IPS DF 4.7 (cell line): ENCODE results near the gene IFT27.
"Not testable (repeated sequence)": the region's sequence is repeated elsewhere in the genome, so short reads cannot be mapped to it uniquely, and the experiment has no call there.

Experiments
- DNase-seq: peaks from one replicate; pipeline ENCODE4 v3.0.0-alpha.2; 2013; ENCODE audit warnings: low spot score; ENCODE audit errors: extremely low read depth

Gene IFT27

GRCh38 chr22:36765131-36765942 lies 10.6 kb downstream of the IFT27 start:
- DNase-seq: no peak

GRCh38 chr22:36764641-36765040 lies 11.3 kb downstream of the IFT27 start:
- no peak for DNase-seq

GRCh38 chr22:36764060-36764459 lies 11.9 kb downstream of the IFT27 start:
- DNase-seq: no peak

GRCh38 chr22:36763576-36763975 lies 12.3 kb downstream of the IFT27 start:
- DNase-seq: no peak

- no peak for DNase-seq
Observed at GRCh38 chr22:36762687-36763260, 13.1 kb downstream of the IFT27 start.

- no peak for DNase-seq
Observed at GRCh38 chr22:36761553-36762240, 14.2 kb downstream of the IFT27 start.

GRCh38 chr22:36760786-36761185 lies 15.1 kb downstream of the IFT27 start:
- no peak for DNase-seq

- DNase-seq: no peak
Observed at GRCh38 chr22:36759481-36760159, 16.3 kb downstream of the IFT27 start.

GRCh38 chr22:36758792-36759271 lies 17.1 kb downstream of the IFT27 start:
- no peak for DNase-seq

- no peak for DNase-seq
Observed at GRCh38 chr22:36757668-36758211, 18.2 kb downstream of the IFT27 start.

GRCh38 chr22:36756746-36757655 lies 18.9 kb downstream of the IFT27 start:
- no peak for DNase-seq

GRCh38 chr22:36756031-36756430 lies 19.9 kb downstream of the IFT27 start:
- DNase-seq: no peak

- no peak for DNase-seq
Observed at GRCh38 chr22:36755316-36755715, 20.6 kb downstream of the IFT27 start.

GRCh38 chr22:36754881-36755280 lies 21.0 kb downstream of the IFT27 start:
- DNase-seq: not testable (repeated sequence)

- DNase-seq: no peak
Observed at GRCh38 chr22:36753916-36754315, 22.0 kb downstream of the IFT27 start.

- DNase-seq: no peak
Observed at GRCh38 chr22:36753120-36753802, 22.7 kb downstream of the IFT27 start.

- no peak for DNase-seq
Observed at GRCh38 chr22:36746375-36746970, 29.4 kb downstream of the IFT27 start.

GRCh38 chr22:36745301-36745995 lies 30.5 kb downstream of the IFT27 start:
- no peak for DNase-seq

GRCh38 chr22:36744791-36745190 lies 31.1 kb downstream of the IFT27 start:
- DNase-seq: no peak
